HepG2 (cell line): Measurements from ENCODE around the gene PLD4. TPM values are rescaled to one million over a fixed set of nuclear protein-coding genes. Genes with fewer than 3 reads are reported as not detected.

Source experiments
- ATAC-seq: fragments of 200-7000 bp; cut with Tn5 transposase; 3 replicates; pipeline ENCODE4 v1.9.1; 2020; ENCODE audit warnings: mild to moderate bottlenecking, moderate library complexity
- BruUV-seq: library from RNA; stranded (reverse); fragments of 400-500 nt; replicated peaks from 2 replicates; lab custom pipeline; 2021; lab: Mats Ljungman, UMichigan
- CTCF ChIA-PET: fragments of 300-600 bp; formaldehyde crosslinking; extraction: SDS; loops from one replicate; lab custom pipeline; 2021; ENCODE audit warnings: low total read pairs, inconsistent platforms, low intra/inter-chr PET ratio; lab: Yijun Ruan, JAX
- POLR2A ChIA-PET: fragments of 350-600 bp; sonication (Branson Sonifier 250); formaldehyde crosslinking; loops from one replicate; lab custom pipeline; 2020; ENCODE audit warnings: antibody characterized with exemption, inconsistent platforms; lab: Yijun Ruan, JAX
- DNase-seq: peaks from one replicate; pipeline ENCODE4 v3.0.0-alpha.2; 2015; ENCODE audit warnings: low spot score
- FAIRE-seq: peaks from 3 replicates; lab custom pipeline; 2011; peaks lifted over from hg19 to GRCh38; lab: Jason Lieb, UNC
- H2AFZ ChIP-seq: one replicate; pipeline ENCODE4 v1.6.1; 2011; ENCODE audit warnings: low read length, inconsistent platforms
- H3K27ac ChIP-seq: fragments of 300-600 bp; 3 replicates; pipeline ENCODE4 v1.8.0; 2011; ENCODE audit warnings: mixed run types, mild to moderate bottlenecking, mixed read lengths, low read length, inconsistent platforms; ENCODE audit not compliant: insufficient read depth; ENCODE audit errors: extremely low read length
- H3K27me3 ChIP-seq, 2 experiments: fragments of 200-600 bp in 1 of 2; 2 replicates in 1 of 2; 3 replicates in 1 of 2; pipeline versions ENCODE4 v1.6.0 to v1.8.0; 2011; ENCODE audit warnings: low read length in 2 of 2, mild to moderate bottlenecking in 2 of 2, moderate library complexity in 2 of 2, inconsistent platforms in 1 of 2; ENCODE audit not compliant: insufficient read depth in 2 of 2, control insufficient read depth in 1 of 2
- H3K36me3 ChIP-seq, 2 experiments: fragments of 200-600 bp in 1 of 2; replicated peaks in 1 of 2; 2 replicates in 1 of 2; 3 replicates in 1 of 2; pipeline versions ENCODE4 v1.5.1 to v1.8.0; 2011; ENCODE audit warnings: low read length in 2 of 2, inconsistent platforms in 1 of 2; ENCODE audit not compliant: insufficient read depth in 2 of 2, control insufficient read depth in 1 of 2
- H3K4me1 ChIP-seq: 2 replicates; pipeline ENCODE4 v1.5.1; 2012; ENCODE audit warnings: low read length, inconsistent platforms; ENCODE audit not compliant: insufficient read depth
- H3K4me2 ChIP-seq: 2 replicates; pipeline ENCODE4 v1.6.0; 2011; ENCODE audit warnings: low read depth, low read length, inconsistent platforms
- H3K4me3 ChIP-seq, 3 experiments: fragments of 200-600 bp in 1 of 3; sonication (generic), shearing (Covaris generic) in 1 of 3; replicated peaks in 1 of 3; 2 replicates each; pipeline ENCODE4 v1.5.1; 2011 to 2016; ENCODE audit warnings: low read length in 3 of 3, inconsistent platforms in 2 of 3, low read depth in 2 of 3, mild to moderate bottlenecking in 2 of 3, control low read depth in 1 of 3, mixed read lengths in 1 of 3; ENCODE audit not compliant: insufficient read depth in 1 of 3
- H3K79me2 ChIP-seq: one replicate; pipeline ENCODE4 v1.6.1; 2011; ENCODE audit warnings: low read length, inconsistent platforms; ENCODE audit not compliant: insufficient read depth
- H3K9ac ChIP-seq: 2 replicates; pipeline ENCODE4 v1.6.0; 2011; ENCODE audit warnings: mild to moderate bottlenecking, low read depth, low read length, inconsistent platforms; ENCODE audit not compliant: insufficient read depth
- H3K9me3 ChIP-seq: 2 replicates; pipeline ENCODE4 v1.5.1; 2012; ENCODE audit warnings: mild to moderate bottlenecking, low read length
- H4K20me1 ChIP-seq: 2 replicates; pipeline ENCODE4 v1.6.0; 2011; ENCODE audit warnings: inconsistent platforms, mild to moderate bottlenecking, low read length, moderate library complexity; ENCODE audit not compliant: insufficient read depth
- ATF1 ChIP-seq: IDR thresholded peaks from 2 replicates; pipeline ENCODE4 v1.6.1; 2016; ENCODE audit warnings: mild to moderate bottlenecking, control low read depth
- GPBP1L1 ChIP-seq: sonication (generic); formaldehyde crosslinking; IDR thresholded peaks from 2 replicates; pipeline ENCODE4 v1.5.0; 2020; ENCODE audit warnings: mild to moderate bottlenecking, missing genetic modification reagents
- KDM1A ChIP-seq: IDR thresholded peaks from 2 replicates; pipeline ENCODE4 v1.6.1; 2016; ENCODE audit warnings: missing compliant biosample characterization
- ZBTB33 ChIP-seq: sonication (generic); formaldehyde crosslinking; IDR thresholded peaks from 2 replicates; pipeline ENCODE4 v1.4.0; 2020; ENCODE audit warnings: missing genetic modification reagents
- ZNF263 ChIP-seq: sonication (generic); formaldehyde crosslinking; IDR thresholded peaks from 2 replicates; pipeline ENCODE4 v1.4.0; 2020; ENCODE audit warnings: missing genetic modification reagents
- ZNF350 ChIP-seq: sonication (generic); formaldehyde crosslinking; IDR thresholded peaks from 2 replicates; pipeline ENCODE4 v1.4.0; 2020; ENCODE audit warnings: mild to moderate bottlenecking, low read depth, missing genetic modification reagents, borderline replicate concordance
- WGBS: methylation state at CpG from one replicate; pipeline ENCODE4 v1.1.6; 2017; ENCODE audit warnings: low lambda C conversion rate; 5-methylcytosine and 5-hydroxymethylcytosine counted together
- in situ Hi-C: cut with HindIII; loops from 2 replicates; pipeline ENCODE4 v1.10.0; 2017; ENCODE audit warnings: low pct_unique_long_range_greater_than_20kb; ENCODE audit not compliant: extremely low pct_ligation_motif_present
- intact Hi-C: fragments of 100-400 bp; cut with micrococcal nuclease; formaldehyde crosslinking; loops from one replicate; pipeline ENCODE4 v1.10.0; 2022; ENCODE audit not compliant: unreplicated experiment
- polyA plus RNA-seq, 8 experiments: library from polyadenylated mRNA; depleted of rRNA in 3 of 8; stranded (reverse) in 7 of 8; unstranded in 1 of 8; fragments of >200 nt; fragmentation: Illumina TruSeq in 4 of 8; extraction: Trizol in 4 of 8; gene quantifications; 2 replicates each; pipeline versions ENCODE4 v1.2.1 to v1.2.3, GENCODE V29; 2011 to 2016; ENCODE audit warnings: low read depth in 4 of 8, missing spikeins in 1 of 8, mixed read lengths in 1 of 8; ENCODE audit not compliant: insufficient read depth in 1 of 8
- total RNA-seq, 5 experiments: library from RNA; depleted of rRNA; stranded (reverse); fragments of >200 nt; fragmentation: Illumina TruSeq; extraction: Trizol; gene quantifications; 2 replicates each; pipeline ENCODE4 v1.2.3, GENCODE V29; 2016; ENCODE audit warnings: low read depth in 1 of 5

The PLD4 gene
- total and polyA plus RNA-seq, 2 of the 13 experiments (the other 11 are each of a cell fraction or from before 2014, with no cell fraction given), result not detected

- no peaks in the 10 kb centered on the region for H3K79me2 ChIP-seq
- ChIA-PET POLR2A (no interaction called here), CTCF (no interaction called here)
- H4K20me1 ChIP-seq, result no peaks in the 10 kb centered on the region
- H3K4me3 ChIP-seq, result no peak overlapping the region
- intact Hi-C loops, result no loop called here
- TF ChIP-seq ZNF263, result no peak
- no peak for TF ChIP-seq ATF1
- no peak for TF ChIP-seq ZNF350 (CRISPR knock-in tag)
- H3K36me3 ChIP-seq, result no peaks in the 10 kb centered on the region
- FAIRE-seq, result no peak
- no peak overlapping the region for H3K27ac ChIP-seq
- in situ Hi-C loops, result no loop called here
- H3K9ac ChIP-seq, result no peak overlapping the region
- H3K4me2 ChIP-seq, result no peak overlapping the region
- H3K9me3 ChIP-seq, result no peaks in the 10 kb centered on the region
- no TSS peak for BruUV-seq
- peaks cover 15 to 54% of the 10 kb centered on the region in 2 experiments; a peak in 4 of 5 replicates for H3K27me3 ChIP-seq
- WGBS, result no CpG with 5 or more reads among the region's 10 CpGs
- no peak for ATAC-seq
- no peak overlapping the region for H2AFZ ChIP-seq
- no peaks in the 10 kb centered on the region for H3K4me1 ChIP-seq
- DNase-seq, result no peak
Observed at GRCh38 chr14:104925214-104925854, 655 bp downstream of the PLD4 start.

- Histone ChIP-seq H4K20me1 (no peaks in the 10 kb centered on the region), H3K27ac (no peak overlapping the region), H3K27me3 (peaks cover 18 to 56% of the 10 kb centered on the region in 2 experiments; a peak in 4 of 5 replicates), H3K4me1 (no peaks in the 10 kb centered on the region), H3K9ac (no peak overlapping the region), H2AFZ (no peak overlapping the region), H3K79me2 (no peaks in the 10 kb centered on the region), H3K36me3 (no peaks in the 10 kb centered on the region), H3K4me2 (no peak overlapping the region), H3K9me3 (no peaks in the 10 kb centered on the region), H3K4me3 (no peak overlapping the region)
- in situ Hi-C loops, result no loop called here
- ATAC-seq, result no peak
- no TSS peak for BruUV-seq
- FAIRE-seq, result no peak
- 80% methylated on average over 1 of the region's 15 CpGs for WGBS
- ChIA-PET POLR2A (no interaction called here), CTCF (no interaction called here)
- DNase-seq, result no peak
- intact Hi-C loops, result no loop called here
- TF ChIP-seq ZBTB33 (CRISPR knock-in tag) (peak; percentile 70; the same call in 1 of the 2 replicates), KDM1A (CRISPR knock-in tag) (no peak), GPBP1L1 (CRISPR knock-in tag) (no peak)
Observed at GRCh38 chr14:104925855-104926609, 1.4 kb downstream of the PLD4 start.
